GM21515 (cell line): ENCODE measurements around the gene SMOC1.
"Not testable (repeated sequence)": the region's sequence is repeated elsewhere in the genome, so short reads cannot be mapped to it uniquely, and the experiment has no call there.

Experiments
- ATAC-seq: cut with Tn5 transposase; IDR thresholded peaks from one replicate; pipeline ENCODE4 v1.9.1; 2021; ENCODE audit not compliant: unreplicated experiment

Gene SMOC1

DNA sequence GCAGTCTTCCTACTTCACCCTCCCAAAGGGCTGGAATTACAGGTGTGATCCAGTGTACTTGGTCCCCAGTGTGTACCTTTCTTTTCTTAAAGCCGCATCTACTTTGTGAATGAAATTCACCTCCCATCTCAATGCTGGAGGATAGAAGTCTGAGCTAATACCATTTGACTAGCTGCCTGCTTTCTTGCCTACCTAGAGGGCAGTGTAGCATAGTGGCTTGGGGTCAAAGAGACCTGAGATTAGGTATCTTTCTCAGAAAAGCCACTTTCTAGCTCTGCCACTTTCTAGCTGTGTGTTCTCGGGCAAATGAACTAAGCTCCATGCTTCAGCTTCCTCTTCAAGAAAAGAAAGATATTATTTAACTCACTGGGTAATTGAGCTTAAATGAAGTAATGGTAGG lies 16.9 kb downstream of the SMOC1 start:
- no peak for ATAC-seq

GRCh38 chr14:69896972-69897371 lies 17.8 kb downstream of the SMOC1 start:
- no peak for ATAC-seq

DNA sequence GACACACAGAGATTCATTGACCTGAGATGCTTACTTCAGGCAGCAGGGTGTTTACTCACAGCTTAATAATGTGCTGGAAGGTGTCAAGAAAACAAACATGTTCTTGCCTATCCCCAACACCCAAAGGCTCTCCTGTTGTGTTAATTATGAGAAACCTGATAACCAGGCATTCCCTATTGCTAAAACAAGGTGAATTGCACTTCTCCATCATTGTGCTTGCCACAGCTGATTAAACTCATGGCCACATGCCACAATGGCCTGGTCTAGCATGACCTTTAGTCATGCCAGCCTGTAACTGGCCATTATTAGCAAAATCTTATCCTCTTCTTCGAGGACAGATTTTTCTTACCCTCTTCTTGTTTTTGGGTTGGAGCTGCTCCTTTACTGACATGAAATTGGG lies 21.4 kb downstream of the SMOC1 start:
- ATAC-seq = no peak

DNA sequence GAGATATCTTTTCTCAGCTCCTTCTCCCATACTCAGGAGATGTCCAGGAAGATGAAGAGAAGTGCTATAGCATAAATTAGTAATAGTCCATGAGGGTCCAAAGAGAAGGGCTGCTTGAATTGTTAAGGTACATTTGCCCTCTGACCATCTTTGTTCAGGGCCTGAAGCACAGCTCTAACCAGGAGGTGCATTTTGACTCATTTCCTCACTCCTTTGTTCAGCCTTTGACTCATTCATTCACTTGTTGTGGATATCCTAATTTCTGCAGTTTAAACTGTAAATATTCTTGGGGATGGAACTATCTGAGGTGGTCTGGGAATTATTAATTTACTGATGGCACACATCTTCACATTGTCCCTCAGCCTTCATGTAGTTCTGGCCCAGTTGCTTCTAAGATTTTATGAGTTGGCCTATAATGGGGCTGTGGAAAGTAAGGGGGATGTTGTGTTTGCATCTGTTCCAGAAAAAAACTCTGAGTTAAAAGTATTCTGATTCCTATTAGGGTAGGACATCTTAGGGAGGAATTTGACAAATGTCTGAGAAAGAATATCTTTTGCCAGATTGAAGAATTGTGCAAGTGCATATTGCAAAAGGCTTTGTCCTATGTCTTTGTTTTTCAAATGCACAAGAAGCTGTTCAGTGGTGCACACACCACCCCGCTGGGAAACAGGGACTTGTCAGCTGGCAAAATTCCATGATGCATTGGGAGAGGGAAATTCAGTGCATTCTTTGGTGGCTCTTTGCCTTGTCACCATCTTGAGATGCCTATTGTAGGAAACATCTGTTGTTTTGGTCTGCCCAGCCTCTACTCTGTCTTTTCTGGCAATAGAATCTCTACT lies 22.1 kb downstream of the SMOC1 start:
- no peak for ATAC-seq

- ATAC-seq = not testable (repeated sequence)
These were observed 23.8 kb downstream of the SMOC1 start for GRCh38 chr14:69903046-69903445.

DNA sequence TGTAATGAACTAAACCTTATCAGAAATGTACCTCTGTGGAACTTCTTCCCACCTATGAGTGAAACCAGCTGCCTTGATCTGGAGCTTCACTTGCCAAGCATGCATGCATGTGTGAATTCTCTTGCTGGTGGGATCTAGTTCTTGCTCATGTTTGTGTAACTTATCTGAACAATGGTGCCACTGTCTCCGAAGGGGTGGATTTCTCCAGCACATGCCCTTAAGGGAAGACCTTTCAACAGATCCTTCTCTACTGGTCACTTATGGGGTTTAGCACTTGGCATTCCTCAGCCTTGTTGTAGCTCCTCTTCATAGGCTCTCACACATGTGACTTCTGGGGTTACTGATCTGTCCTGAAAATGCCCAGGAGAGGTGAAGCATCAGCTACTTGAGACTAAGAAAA lies 25.0 kb downstream of the SMOC1 start:
- ATAC-seq = no peak

DNA sequence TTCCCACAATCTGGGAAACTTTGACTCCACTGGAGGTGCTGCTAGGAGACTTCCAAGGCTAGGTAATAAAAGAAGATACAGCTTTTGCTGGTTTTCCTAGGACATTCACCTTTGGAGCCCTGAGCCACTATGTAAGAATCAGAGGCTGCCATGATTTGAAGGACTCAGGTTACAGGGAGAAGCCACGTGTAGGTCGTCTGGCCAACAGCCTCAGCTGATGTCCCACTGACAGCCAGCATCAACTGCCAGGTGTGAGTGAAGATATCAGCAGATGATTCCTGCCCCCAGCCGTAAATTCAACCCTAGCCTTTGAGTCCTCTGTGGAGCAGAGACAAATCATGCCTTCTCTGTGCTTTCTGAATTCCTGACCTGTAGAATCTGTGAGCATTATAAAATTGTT lies 27.0 kb downstream of the SMOC1 start:
- ATAC-seq = no peak

DNA sequence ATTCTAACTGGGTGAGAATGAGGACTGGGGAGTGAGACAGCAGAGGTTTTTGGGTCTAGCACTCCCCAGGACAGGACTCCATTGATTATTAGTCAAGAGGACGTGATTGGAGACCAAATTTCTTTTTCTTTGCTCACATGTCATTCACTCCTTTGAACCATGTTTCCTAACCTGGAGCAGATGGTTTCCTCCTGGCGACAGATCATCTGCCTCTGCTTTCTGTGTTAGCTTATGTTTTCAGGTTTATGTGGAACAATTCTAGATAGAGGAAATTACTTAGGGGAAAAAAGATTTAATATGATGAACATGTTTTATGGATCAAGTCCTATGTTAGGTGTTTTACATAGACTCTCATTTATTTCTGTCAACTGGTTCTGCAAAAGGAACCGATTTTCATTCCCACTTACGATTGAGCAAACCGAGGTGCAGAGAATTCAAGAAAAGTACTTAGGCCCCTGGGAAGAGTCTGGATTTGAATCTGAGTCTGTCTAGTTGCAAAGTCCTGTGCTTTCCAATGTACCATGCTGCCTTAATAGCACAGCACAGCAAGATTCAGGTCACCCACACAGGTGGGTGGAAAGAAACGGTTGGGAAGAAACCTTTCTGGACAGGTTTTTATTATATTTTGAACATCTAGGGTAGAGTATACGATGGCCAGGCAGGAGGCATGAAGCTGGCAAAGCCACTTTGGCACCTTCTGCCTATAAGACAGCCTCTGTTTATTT lies 30.8 kb downstream of the SMOC1 start:
- no peak for ATAC-seq

- no peak for ATAC-seq
These were observed 31.7 kb downstream of the SMOC1 start for GRCh38 chr14:69910871-69911270.

DNA sequence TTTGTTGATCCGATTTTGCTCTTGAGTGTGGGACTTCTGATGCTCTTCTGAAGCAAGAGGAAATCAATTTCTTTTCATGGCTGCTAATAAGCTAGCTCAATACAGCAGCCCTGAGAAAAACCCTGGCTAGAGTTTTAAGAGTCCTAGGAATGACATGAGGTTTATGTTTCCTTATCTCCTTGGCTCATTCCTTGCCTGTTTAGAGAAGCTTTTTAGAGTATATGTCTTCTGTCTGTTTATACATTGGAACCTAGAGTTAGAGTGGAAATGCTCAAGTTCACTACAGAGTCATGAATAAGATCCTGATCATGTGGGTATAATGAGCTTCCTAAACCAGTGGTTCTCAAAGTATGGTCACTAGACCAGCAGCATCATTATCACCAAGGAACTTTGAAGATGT lies 34.5 kb downstream of the SMOC1 start:
- no peak for ATAC-seq

DNA sequence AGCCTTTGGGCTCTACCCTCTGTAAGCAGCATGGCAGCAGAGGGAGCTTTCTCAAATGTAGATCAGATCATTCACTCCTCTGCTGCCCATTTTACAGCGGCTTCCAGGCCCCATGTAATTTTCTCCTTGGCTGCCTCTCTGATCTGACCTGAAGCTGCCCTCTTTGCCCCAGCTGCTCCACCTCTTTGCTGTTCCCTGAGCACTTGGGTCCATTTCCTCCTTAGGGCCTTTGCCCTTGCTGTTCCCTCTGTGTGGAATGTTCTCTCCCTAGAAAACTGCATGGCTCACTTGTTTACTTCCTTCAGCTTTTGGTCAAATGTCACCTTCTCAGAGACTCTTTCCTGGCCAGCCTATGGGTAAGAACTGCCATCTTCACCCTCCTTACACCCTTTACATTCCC lies 37.2 kb downstream of the SMOC1 start:
- no peak for ATAC-seq

DNA sequence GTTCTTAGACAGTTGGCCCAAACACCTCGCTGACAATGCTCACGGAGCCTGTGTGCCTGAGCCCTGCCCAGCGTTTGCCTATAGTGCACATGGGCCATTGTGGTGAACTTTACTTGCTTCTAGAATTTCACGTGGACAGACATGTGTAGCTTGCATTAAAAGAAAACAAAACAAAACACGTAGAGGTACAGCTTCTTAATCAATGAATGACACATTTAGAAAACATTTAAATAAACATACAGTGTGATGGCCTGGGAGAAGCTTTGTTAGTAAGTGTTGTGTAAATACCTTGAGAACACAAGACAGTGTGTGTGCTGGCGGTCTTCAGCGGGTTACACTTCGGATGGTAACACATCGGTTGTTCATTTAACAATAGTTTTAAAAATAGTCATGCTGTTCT lies 38.1 kb downstream of the SMOC1 start:
- no peak for ATAC-seq

- no peak for ATAC-seq
These were observed 40.6 kb downstream of the SMOC1 start for GRCh38 chr14:69919815-69920214.

- ATAC-seq = no peak
These were observed 41.8 kb downstream of the SMOC1 start for GRCh38 chr14:69921052-69921451.

GRCh38 chr14:69922198-69922597 lies 43.0 kb downstream of the SMOC1 start:
- no peak for ATAC-seq

GRCh38 chr14:69924201-69924600 lies 45.0 kb downstream of the SMOC1 start:
- no peak for ATAC-seq

DNA sequence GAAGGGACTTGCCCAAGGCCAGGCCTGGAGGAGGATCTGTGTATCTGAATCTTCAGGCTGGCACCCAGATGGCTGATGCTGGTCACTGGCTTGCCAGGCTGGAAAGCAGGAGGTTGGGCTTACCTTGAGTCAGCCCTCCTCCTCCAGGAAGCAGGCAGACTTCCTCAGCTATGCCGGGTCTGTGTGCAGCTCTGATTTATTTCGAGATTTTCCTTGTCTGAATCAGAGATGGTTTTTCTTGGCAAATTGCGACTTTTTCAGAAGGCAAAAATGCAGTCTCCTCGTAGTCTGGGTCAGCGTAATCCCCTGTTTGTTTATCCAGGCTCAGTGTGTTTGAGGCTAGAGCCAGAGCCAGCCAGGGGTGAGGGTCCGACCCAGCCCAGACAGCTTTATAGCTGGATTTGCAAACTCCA lies 48.9 kb downstream of the SMOC1 start:
- ATAC-seq = no peak

GRCh38 chr14:69930780-69931379 lies 51.7 kb downstream of the SMOC1 start:
- ATAC-seq = no peak

- no peak for ATAC-seq
These were observed 52.7 kb downstream of the SMOC1 start for GRCh38 chr14:69931960-69932359.

- ATAC-seq = no peak
These were observed 53.2 kb downstream of the SMOC1 start for GRCh38 chr14:69932391-69932790.

GRCh38 chr14:69933623-69934275 lies 54.5 kb downstream of the SMOC1 start:
- ATAC-seq = no peak
